Parathyroid adenoma (tissue), 2 donors: ENCODE data around the gene NHERF1.

Experiments used
- H2AFZ ChIP-seq: fragments of 300-600 bp; sonication (generic); one replicate; pipeline ENCODE4 v1.7.0; 2017; ENCODE audit warnings: antibody characterized with exemption, mild to moderate bottlenecking
- H3K27ac ChIP-seq: fragments of 300-600 bp; sonication (generic); one replicate; pipeline ENCODE4 v1.7.0; 2017
- H3K27me3 ChIP-seq: fragments of 300-600 bp; sonication (generic); one replicate; pipeline ENCODE4 v1.7.0; 2017; ENCODE audit warnings: low read length; ENCODE audit not compliant: control insufficient read depth, insufficient read depth
- H3K36me3 ChIP-seq: fragments of 300-600 bp; sonication (generic); one replicate; pipeline ENCODE4 v1.7.0; 2017; ENCODE audit warnings: low read length; ENCODE audit not compliant: control insufficient read depth, insufficient read depth
- H3K4me1 ChIP-seq: fragments of 300-600 bp; sonication (generic); one replicate; pipeline ENCODE4 v1.7.0; 2017; ENCODE audit warnings: control low read depth
- H3K4me2 ChIP-seq: fragments of 300-600 bp; sonication (generic); one replicate; pipeline ENCODE4 v1.7.0; 2017; ENCODE audit warnings: low read length
- H3K4me3 ChIP-seq: fragments of 300-600 bp; sonication (generic); one replicate; pipeline ENCODE4 v1.7.0; 2017; ENCODE audit warnings: low read depth, low read length
- H3K79me2 ChIP-seq: fragments of 300-600 bp; sonication (generic); one replicate; pipeline ENCODE4 v1.7.0; 2017; ENCODE audit warnings: control low read depth
- H3K9ac ChIP-seq: fragments of 300-600 bp; sonication (generic); one replicate; pipeline ENCODE4 v1.7.0; 2017; ENCODE audit warnings: mild to moderate bottlenecking
- H3K9me3 ChIP-seq: fragments of 300-600 bp; sonication (generic); one replicate; pipeline ENCODE4 v1.7.0; 2017; ENCODE audit warnings: low read length; ENCODE audit not compliant: control insufficient read depth
- TF ChIP-seq, protein P1 (sequence below): fragments of 300-600 bp; sonication (generic); IDR thresholded peaks from one replicate; pipeline ENCODE4 v1.7.0; 2017; ENCODE audit warnings: antibody characterized with exemption, mild to moderate bottlenecking
- donor health status: primary hyperparathyroidism.

The NHERF1 gene

DNA sequence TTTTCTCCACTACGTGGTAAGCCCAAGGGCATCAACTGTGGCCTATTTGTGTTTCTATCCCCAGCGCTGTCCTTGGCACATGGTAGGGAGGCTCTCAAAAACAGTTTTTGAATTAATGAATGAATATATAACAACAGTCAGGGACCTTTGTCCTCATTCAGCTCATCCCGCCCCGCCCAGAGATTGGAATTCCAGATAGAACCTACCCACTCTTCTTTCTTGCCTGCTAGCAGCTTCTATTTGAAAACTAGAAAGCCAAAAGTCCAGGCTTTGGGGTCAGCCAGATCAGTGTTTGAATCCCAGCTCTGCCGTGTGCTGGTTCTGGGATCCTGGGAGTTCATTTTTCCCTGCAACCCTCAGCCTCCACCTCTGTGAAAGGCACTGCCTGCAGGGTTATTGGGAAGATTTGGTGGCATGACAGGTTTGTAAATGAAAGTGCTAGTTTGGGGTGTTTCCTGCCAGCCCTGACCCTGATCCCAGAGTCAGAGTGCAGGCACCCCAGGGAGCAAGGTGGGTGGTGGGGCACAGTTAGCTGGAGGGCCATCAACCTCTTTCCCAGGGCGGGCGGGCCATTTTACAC is 4.5 kb downstream of the NHERF1 start:
- H3K79me2 ChIP-seq: peaks cover 84% of the 10 kb centered on the region
- TF ChIP-seq, protein P1, sequence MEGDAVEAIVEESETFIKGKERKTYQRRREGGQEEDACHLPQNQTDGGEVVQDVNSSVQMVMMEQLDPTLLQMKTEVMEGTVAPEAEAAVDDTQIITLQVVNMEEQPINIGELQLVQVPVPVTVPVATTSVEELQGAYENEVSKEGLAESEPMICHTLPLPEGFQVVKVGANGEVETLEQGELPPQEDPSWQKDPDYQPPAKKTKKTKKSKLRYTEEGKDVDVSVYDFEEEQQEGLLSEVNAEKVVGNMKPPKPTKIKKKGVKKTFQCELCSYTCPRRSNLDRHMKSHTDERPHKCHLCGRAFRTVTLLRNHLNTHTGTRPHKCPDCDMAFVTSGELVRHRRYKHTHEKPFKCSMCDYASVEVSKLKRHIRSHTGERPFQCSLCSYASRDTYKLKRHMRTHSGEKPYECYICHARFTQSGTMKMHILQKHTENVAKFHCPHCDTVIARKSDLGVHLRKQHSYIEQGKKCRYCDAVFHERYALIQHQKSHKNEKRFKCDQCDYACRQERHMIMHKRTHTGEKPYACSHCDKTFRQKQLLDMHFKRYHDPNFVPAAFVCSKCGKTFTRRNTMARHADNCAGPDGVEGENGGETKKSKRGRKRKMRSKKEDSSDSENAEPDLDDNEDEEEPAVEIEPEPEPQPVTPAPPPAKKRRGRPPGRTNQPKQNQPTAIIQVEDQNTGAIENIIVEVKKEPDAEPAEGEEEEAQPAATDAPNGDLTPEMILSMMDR: no peak
- H3K27me3 ChIP-seq: no peaks in the 10 kb centered on the region
- H3K4me2 ChIP-seq: no peak overlapping the region
- no peak overlapping the region for H3K4me3 ChIP-seq
- no peaks in the 10 kb centered on the region for H3K36me3 ChIP-seq
- peaks cover 39% of the 10 kb centered on the region for H3K4me1 ChIP-seq
- H3K9ac ChIP-seq: no peak overlapping the region
- no peaks in the 10 kb centered on the region for H3K9me3 ChIP-seq
- H3K27ac ChIP-seq: no peak overlapping the region
- no peak overlapping the region for H2AFZ ChIP-seq

GRCh38 chr17:74754832-74755231 is 6.4 kb downstream of the NHERF1 start:
- H3K4me3 ChIP-seq: no peak overlapping the region
- H3K27me3 ChIP-seq: no peaks in the 10 kb centered on the region
- TF ChIP-seq, protein P1: no peak
- no peaks in the 10 kb centered on the region for H3K36me3 ChIP-seq
- H3K9me3 ChIP-seq: no peaks in the 10 kb centered on the region
- H3K27ac ChIP-seq: no peak overlapping the region
- H3K79me2 ChIP-seq: peaks cover 89% of the 10 kb centered on the region
- H3K4me1 ChIP-seq: peaks cover 58% of the 10 kb centered on the region
- no peak overlapping the region for H3K4me2 ChIP-seq
- H2AFZ ChIP-seq: no peak overlapping the region
- H3K9ac ChIP-seq: no peak overlapping the region

- Histone ChIP-seq H3K4me2 (no peak overlapping the region), H3K9ac (no peak overlapping the region), H3K9me3 (no peaks in the 10 kb centered on the region), H3K36me3 (no peaks in the 10 kb centered on the region), H2AFZ (no peak overlapping the region), H3K27ac (no peak overlapping the region), H3K27me3 (no peaks in the 10 kb centered on the region), H3K4me3 (no peak overlapping the region), H3K79me2 (peaks cover 83% of the 10 kb centered on the region), H3K4me1 (peaks cover 65% of the 10 kb centered on the region)
- TF ChIP-seq, protein P1: no peak
These were observed 7.1 kb downstream of the NHERF1 start for GRCh38 chr17:74755533-74755932.

- Histone ChIP-seq H3K4me3 (no peak overlapping the region), H3K9me3 (no peaks in the 10 kb centered on the region), H3K9ac (no peak overlapping the region), H3K27me3 (no peaks in the 10 kb centered on the region), H3K27ac (peak overlapping the region; percentile 94), H3K4me2 (no peak overlapping the region), H3K4me1 (peaks cover 71% of the 10 kb centered on the region), H3K79me2 (peaks cover 81% of the 10 kb centered on the region), H2AFZ (no peak overlapping the region), H3K36me3 (no peaks in the 10 kb centered on the region)
- TF ChIP-seq, protein P1: no peak
These were observed 8.5 kb downstream of the NHERF1 start for GRCh38 chr17:74756891-74757290.

DNA sequence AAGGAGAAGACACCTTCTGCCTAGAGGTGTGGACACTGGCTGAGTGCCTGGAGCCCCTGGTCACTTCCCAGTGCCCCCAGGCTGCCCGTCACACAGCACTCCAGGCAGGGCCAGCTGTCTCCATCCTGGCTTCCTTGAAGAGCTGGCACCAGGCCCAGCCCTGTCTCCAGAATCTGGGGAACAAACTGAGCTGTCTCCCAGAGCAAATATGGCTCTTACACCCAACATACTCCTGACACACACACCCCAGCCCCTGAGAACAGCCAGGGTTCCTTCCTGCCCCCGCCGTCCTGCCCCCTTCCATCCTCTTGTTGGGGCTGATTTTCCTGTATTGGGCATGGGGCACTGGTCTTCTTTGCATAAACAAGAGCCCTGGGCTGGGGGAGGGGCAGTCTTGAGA is 9.1 kb downstream of the NHERF1 start:
- TF ChIP-seq, protein P1: no peak

More for the DNA sequence above, 9.1 kb downstream of the NHERF1 start:
- H2AFZ ChIP-seq: no peak overlapping the region
- peaks cover 80% of the 10 kb centered on the region for H3K79me2 ChIP-seq
- no peaks in the 10 kb centered on the region for H3K36me3 ChIP-seq
- H3K4me1 ChIP-seq: peaks cover 73% of the 10 kb centered on the region
- H3K27ac ChIP-seq: peak overlapping the region; percentile 94
- H3K4me2 ChIP-seq: peak overlapping the region; percentile 36
- H3K27me3 ChIP-seq: no peaks in the 10 kb centered on the region
- no peaks in the 10 kb centered on the region for H3K9me3 ChIP-seq
- H3K4me3 ChIP-seq: no peak overlapping the region
- no peak overlapping the region for H3K9ac ChIP-seq
